NAMALWA (cell line): ENCODE data around the gene NFIX.
A peak's percentile ranks its signal among the peaks of the same experiment; 100 is the strongest.

Source experiments
- DNase-seq: peaks from one replicate; pipeline ENCODE4 v3.0.0-alpha.2; 2015; ENCODE audit warnings: low spot score

NFIX gene

GRCh38 chr19:13074378-13074777 is 79.1 kb downstream of the NFIX start:
- no peak for DNase-seq

DNA sequence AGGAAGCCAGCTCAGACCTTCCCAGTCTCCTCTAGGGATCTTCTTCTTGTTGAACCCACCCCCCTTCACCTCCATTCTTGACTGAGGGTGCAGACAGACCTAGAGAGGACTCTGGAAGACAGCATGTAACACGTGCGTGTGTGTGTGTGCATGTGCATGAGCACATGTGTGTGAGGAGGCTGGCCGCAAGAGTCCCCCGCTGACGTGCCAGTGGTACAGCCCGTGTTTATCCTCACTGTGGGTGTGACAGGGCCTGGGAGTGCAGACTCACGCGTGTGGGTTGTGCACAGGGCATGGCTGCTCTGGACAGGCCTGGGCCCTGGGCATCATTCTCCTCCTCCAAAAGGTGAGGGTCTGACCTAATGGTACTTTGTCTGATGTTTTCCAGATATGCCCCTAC is 81.0 kb downstream of the NFIX start:
- no peak for DNase-seq

- no peak for DNase-seq
Measured at GRCh38 chr19:13076787-13077186, 81.5 kb downstream of the NFIX start.

DNA sequence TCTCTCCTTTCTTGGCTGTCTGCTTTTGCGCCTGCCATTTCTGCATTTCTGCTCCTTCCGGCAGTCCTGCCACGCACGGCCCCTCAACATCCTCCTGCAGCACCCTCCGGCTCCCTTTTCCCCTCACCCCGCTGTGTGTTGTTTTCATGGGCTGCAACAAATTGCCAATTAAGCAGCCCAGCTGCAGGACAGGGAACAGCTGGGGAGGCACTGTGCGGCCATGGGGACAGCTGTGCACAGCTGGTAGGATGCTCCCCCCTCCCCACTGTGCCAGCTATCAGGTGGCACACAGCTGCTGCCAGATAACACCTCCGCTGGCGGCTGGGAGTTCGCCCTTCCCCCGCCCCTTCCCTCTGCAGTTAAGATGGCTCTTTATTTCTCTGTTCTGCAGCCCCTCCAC is 82.0 kb downstream of the NFIX start:
- peak; percentile 54 for DNase-seq

- DNase-seq: no peak
Measured at GRCh38 chr19:13078381-13078780, 83.1 kb downstream of the NFIX start.

DNA sequence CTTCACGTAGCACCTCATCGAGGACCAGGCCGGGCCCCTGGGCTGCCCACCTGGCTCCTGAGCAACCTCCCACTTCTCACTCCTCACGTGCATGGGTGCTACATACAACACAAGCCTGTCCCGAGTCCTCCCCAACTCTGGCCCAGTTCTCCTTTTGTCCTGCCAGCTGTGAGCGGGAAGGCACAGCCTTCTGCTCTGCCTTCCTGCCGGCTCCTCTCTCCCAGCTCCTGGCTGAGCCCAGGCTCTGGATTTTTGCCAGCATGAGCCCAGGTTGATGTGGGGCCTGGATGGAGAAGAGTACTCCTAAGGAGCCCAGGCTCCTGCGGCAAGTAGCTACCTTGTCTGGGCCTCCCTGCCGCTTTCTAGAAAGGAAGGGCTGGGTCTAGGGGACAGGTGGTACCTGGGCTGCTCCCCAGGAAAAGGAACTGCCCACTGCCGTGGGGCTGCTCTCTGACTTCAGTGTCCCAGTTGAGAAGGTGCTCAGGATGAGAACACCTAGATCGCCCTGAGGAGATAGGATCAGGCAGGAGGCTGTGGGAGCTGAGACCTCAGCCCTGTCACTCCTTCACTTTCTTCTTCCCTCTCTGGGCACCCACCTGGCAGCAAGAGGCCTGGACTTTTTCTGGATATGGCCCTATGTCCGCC is 83.7 kb downstream of the NFIX start:
- DNase-seq: no peak

DNA sequence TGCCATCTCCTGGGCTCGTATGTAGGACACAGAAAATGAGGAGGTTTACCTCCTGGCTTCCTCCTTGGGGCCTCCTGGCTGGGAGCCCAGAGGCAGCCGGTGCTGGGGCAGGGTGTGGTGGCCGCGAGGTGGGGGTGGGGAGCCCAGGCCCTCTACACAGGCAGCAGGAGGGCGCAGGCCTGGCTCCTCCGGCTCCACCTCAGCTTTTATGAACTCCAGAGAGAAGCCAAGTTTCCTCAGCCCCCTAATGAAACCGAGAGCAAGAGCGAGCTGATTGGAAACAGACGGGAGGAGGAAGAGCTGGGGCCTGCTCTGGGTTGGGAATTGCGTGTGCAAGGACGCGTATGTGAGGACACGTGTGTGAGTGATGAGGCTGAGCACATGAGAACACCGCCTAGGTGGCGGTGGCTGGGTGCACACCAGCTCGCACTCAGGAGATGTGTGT is 84.3 kb downstream of the NFIX start:
- DNase-seq: no peak

DNA sequence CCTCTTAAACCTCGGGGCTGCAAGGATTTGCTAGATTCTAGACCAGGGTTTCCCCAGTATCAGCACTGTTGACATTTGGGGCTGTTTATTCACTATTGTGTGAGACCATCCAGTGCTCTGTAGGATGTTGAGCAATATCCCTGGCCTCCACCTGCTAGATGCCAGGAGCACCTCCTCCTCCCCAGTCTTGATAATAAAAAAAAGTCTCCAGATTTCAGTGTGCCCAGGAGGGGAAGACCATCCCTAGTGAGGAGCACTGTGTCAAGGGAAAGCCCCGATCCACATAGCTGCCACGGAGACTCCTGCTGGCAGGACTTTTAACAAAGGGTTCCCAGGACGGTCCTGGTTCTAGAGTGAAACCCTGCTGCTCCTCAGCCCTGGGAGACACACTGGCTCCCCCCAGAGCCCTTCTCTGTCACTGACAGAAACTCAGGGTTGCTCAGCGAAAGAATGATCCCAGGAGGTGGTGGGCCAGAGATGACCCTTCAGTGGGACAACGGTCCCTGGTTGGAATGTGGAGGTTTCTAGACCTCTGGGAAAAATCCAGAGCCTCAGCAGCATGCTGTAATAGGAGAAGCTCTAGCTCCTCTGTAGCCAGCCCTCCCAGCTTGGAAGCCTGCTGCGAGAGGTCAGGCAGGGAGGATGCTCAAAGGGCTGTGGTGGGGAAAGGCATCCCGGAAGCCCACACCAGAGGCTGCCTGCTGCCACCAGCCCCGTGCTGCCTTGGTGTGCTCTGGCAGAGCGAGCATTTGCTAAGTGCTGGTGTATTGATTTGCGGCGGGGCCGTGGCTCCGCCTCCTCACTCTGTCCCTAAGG is 87.1 kb downstream of the NFIX start:
- peak; percentile 41 for DNase-seq

DNA sequence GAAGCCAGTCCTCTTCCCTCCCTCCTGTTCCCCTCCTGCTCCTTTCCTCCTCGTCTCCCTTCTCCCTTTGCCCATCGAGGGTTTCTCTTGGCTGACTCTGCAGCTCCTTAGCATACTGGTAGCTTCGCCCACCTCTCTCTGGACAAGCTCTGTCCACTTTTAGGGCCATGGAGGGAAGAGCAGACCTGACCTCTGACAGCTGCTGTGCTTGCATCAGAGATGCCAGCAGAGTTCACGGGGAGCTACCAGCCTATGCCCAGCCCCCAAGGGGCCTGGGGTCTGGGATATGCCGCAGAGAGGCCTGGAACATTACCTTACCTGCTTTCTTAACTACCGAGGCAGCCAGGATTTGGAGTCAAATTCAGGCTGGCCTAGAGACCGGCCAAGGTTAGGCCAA is 87.7 kb downstream of the NFIX start:
- no peak for DNase-seq

GRCh38 chr19:13083627-13084026 is 88.4 kb downstream of the NFIX start:
- no peak for DNase-seq

DNA sequence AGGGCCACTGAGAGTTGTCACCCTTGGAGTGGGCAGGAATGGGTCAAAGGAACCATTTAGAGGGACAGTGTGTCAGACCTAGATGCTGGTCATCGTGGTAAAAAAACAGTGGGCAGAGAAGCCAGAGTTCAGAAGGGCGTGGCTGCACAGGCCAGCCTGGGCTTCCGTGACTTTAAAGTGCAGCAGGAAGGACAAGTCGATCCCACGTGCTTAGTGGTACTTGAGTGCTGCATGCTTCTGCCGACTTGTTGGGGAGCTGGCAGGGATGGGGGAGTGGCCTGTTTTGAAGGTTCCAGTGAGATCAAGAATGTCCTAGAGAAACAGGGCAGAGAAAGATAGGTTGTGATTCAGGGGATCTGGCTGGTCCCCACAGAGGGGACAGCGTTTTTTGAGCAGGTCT is 90.4 kb downstream of the NFIX start:
- no peak for DNase-seq

DNA sequence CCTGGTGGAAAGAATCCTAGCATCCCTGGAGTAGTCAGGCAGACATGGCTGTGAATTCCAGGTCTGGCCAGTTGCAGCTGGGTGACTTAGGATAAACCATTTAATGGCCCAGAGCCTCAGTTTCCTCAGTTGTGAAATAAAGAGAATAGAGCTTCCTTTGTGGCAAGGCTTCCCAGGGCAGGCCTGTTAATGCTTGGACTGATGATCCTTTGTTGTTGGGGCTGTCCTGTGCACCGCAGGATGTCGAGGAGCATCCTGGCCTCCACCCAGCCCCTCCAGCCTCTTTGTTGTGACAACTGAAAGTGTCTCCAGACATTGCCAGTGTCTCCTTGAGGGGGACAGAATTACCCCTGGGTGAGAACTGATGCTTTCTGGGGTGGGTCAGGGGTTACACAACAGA is 91.1 kb downstream of the NFIX start:
- DNase-seq: no peak

DNA sequence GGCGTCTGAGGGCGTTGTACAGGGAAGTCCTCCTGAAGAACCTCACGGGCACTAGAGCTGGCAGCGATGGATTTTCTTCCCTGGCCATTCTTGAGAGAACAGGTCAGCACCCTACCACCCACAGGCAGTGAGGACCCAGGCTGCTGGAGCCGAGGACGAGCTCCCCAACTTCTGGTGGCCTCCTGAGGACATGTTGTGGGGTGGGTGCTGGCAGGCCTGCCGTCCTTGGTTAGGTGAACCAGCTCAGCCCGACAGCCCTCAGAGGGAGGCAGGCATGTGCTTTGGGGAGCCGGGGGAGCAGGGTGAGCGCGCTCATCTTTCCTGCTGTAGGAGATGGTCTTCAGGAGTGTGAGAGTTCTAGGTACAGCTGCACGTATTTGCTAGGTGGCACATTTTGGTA is 92.0 kb downstream of the NFIX start:
- DNase-seq: no peak

DNA sequence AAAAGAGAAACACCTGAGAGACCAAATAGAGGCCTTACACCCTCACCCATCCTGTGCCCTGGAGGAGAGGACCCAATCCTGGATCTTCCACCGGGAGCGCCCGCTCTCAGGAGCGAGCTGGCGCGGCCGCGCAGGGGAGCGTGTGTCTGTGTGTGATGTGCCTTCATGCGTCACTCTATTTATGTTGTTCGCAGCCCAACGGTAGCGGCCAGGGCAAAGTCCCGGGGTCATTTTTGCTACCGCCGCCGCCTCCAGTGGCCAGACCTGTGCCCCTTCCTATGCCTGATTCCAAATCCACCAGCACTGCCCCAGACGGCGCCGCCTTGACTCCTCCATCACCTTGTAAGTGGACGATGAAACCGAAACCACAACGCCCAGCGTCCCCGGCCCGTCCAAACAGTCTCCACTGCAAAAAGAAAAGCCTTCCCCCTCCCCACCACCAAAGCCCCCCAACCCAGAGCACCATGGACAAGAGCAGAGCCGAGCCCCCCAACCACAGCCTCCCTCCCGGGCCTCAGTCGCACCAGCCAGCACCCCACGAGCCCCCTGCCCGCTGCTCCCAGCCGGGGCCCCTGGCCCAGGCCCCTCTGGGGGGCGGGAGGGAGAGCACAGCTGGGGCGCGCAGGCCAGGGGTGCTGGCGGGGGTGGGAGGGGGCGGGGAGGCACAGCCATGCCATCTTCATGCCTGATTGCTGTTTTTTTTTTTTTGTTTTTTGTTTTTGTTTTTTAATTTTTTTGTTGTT is 92.7 kb downstream of the NFIX start:
- DNase-seq: no peak

DNA sequence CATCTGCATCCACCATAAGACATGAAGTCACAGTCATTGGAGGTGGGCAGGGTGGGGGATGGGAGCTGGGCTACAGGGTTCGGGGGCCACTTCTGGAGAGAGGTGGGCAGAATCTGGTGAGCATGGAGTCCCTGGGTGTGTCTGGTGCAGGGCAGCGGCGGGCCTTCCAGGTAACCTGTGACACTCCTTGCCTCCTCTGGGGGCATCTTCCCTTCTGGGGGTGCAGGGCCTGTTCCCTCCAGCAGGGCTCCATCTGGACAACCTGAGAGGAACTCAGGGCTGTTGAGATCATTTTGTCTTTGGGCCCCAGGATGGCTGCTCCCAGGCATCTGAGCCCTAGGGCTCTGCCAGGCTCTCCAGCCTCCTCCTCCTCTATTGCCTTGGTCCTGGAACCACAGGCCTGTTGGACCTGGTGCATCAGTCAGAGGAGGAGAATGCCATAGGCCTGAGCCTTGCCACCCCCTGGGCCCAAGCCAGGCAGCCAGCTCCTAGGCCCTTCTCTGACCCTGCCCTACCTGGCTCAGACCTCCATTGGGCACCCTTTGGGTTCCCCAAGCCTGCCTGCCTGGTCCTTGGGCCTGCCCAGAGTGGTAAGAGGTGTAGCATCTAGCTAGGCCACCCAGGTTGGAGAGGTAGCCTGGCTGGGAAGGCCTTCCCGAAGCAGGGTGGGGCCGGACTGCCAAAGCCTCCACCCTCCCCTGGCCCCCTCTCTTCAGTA is 94.0 kb downstream of the NFIX start:
- DNase-seq: peak; percentile 75

DNA sequence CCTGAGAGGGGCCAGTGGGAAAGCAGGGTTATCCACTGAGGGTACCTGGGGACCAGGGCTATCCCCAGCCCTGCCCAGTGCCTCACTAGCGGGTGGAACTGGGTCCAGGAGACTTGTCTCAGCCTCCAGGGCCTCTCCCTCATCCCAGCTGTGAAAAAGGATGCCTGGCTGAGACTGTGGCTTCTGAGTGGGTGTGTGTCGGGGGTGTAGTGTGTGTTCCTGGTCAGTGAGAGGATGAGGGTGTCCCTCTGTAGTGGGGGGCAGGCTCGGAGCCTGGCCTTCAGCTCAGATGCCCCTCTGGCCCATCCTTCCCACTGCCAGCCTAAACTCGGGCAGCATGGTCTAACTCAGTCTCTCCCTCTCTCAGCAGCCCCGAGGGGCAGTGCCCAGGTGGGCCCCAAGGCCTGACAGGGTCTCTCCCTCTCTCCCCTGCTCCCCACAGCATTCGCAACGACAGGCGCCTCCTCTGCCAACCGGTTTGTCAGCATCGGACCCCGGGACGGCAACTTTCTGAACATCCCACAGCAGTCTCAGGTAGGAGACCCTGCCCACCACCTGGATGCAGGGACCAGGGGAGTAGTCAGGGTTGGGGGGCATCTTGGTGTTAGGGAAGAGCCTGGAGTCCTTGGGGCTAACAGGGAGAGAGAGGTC is 94.7 kb downstream of the NFIX start:
- no peak for DNase-seq

DNA sequence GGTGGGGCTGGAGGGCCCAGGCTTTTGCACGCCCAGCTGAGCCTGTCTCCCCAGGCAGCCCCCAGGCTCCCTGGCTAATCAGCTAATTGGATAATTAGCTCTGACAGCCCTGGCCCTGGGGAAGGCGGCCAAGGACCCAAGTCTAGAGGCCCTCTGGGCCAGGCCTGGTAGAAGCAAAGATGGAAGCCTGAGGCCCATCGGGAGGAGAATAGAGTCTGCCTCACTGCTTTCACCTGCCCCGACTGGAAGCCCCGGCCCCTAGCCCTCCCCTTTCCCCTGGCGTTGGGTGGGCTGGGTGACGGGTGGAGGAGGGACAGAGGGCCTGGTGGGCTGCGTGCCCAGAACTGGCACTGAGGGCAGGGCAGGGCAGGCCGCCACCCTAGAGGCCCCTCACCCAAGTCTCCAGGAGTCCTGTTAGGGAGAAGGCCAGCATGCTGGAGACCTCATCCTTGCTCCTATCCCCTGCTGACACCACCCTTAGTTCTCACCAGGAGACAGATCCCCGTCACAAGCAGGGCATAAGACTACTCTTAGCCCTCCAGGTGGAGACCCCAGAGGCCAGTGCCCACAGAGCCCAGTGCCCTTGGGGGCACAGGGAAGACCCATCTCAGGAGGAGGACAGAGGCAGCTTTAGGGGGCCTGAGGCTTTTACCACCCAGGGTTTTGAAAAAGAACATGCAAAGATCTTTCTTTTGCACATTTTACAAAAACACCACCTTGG is 95.4 kb downstream of the NFIX start:
- DNase-seq: no peak

GRCh38 chr19:13091400-13092157 is 96.3 kb downstream of the NFIX start:
- DNase-seq: no peak

- no peak for DNase-seq
Measured at GRCh38 chr19:13092158-13092543, 96.9 kb downstream of the NFIX start.

DNA sequence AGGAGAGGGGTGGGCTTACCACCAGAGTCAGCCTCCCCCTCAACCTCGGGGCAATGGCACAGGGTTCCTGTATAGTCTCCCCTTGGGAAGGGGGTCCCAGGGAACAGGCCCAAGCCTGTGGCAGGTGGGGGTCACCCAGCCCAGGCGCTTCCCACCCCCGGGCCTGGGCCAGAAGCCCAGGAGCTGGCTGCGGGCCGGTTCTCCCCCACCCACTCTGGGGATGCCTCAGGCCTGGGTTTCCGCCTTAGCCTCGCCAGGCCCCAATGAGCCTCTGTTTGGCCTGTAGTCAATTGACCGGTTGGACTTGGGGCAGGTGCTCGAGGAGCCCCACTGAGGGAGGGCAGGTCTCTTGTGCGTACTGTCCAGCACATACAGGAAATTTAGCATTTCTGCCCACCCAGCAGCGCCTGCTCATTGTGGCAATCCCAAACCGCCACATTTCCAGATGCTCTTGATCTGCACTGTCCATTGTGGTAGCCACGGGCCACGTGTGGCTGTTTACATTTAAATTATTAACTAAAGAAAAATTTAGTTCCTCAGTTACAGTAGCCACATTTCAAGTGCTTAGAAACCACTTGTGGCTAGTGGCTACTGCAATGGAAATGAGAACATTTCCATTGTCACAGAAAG is 97.4 kb downstream of the NFIX start:
- no peak for DNase-seq
